Epidermal melanocyte (primary cell): ENCODE data around the gene TTC4.

Experiments
- DNase-seq: peaks from one replicate; pipeline ENCODE4 v3.0.0; 2011; ENCODE audit warnings: low spot score; ENCODE audit not compliant: insufficient read length

The TTC4 gene

DNA sequence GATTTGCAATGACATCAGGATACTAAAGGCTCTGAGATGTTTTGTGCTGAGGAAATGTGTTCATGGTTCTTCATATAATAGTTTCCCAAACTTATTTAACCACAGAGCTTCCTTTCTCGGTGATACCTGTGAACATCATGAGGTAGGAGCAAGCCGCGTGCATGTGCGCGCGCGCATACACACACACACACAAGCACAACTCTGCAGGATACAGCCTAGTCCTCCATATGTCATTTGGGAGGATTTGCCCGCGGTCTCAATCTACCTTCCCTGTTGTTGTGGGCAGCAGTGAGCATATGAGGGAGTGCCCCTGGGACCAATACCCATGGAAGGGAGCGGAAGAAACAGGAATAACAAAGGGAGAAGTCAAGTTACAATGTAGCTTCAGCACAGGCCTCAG is 12.2 kb upstream of the TTC4 start:
- DNase-seq, result no peak

DNA sequence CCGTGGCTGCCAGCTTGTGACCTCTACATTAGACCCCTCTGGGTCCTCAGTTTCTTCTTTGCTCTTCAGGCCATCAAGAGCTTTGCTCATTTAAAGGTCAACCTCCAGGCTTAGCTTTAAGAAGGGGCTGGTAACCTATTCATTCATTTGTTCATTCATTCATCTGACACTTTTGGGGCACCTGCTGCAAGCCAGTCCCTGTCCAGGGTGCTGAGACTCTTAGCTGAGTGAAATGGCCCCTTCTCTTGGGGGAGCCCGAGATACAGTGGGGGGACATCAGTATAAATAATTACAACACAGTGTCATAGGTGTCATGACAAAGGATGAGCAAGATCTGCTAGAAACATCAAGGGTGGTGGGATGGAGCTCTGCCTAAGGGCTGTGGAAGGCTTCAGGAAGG is 10.5 kb upstream of the TTC4 start:
- DNase-seq, result no peak

DNA sequence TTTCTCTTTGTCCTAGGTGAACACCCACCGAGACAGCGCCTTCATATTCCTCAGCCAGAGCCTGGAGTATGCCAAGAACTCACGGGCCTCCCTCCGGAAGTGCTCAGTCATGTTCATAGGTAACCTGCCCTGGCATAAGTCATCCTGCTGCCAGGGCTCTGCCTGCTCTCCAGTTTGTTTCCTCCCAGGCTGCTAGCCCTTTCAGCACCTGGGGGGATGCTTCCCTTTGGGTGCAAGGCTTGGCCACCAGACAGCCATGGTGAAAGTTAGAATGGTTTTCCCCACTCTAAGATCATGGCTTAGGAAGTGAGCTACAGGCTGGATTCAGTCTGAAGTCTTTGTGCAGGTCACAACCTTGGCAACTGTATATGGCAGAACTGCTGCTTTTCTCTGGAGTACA is 9.2 kb upstream of the TTC4 start:
- DNase-seq, result no peak

DNA sequence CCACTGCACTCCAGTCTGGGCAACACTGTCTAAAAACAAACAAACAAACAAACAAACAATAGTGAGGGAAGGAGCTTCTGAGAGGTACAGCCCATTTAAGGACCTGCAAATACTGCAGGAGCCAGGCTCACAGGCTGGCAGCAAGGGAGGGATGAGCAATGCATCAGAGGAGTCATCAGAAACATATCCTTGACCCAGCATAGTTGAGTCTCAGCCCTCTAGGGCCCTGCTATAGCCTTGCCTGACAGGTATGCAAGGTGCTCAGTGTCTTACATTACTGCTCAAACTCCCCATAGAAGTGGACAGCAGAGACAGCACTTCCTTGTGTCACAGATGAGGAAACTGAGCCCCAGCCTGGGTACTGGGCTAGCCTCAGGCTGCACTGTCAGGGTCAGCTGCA is 7.3 kb upstream of the TTC4 start:
- no peak for DNase-seq

DNA sequence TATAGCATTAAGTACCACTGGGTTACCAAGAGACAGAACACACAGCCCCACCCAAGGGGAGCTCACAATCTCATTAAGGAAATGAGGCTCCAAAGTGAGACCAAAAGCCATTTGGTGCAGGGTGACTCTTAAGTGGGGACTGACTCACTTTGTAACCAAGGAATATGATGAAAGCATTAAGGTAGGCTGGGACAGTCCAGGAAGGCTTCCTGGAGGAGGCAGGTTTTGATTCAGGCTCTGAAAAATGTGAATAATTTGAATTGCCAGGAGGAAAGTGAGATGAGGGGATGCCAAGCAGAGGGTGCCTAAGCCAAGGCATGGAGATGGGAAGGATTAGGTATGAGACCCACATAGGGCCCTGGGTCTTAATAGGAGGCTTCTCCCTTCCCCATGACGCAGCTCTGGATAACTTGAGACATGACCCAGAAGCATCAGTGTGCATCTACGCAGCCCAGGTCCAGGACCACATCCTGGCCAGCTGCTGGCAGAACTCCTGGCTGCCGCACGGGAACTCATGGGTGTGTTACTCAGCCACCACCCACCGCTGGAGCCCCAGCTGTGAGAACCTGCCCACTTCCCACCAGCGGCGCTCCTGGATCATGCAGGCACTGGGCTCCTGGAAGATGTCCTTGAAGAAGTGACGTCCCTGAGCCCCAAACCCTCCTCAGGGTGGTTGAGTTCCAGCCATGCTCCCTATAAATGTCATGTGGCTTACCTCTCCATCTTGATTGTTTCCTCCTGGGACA is 5.9 kb upstream of the TTC4 start:
- no peak for DNase-seq

DNA sequence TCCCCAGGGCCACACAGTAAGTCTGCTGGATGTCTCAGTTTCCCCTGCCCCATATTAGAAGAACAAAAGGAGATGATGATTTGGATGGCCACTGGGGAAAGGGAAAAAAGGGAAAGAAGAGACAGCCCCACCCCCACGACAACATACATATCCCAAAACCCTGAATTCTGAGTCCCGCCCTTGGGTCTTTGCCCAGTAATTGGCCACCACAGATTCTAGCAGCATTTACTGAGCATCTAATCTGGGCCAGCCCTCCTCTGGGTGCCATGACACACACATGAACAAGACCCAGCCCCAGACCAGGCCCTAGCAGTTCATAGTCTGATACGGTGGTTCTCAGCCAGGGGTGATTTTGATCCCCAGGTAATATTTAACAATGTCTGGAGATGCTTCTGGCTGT is 5.2 kb upstream of the TTC4 start:
- DNase-seq, result no peak

DNA sequence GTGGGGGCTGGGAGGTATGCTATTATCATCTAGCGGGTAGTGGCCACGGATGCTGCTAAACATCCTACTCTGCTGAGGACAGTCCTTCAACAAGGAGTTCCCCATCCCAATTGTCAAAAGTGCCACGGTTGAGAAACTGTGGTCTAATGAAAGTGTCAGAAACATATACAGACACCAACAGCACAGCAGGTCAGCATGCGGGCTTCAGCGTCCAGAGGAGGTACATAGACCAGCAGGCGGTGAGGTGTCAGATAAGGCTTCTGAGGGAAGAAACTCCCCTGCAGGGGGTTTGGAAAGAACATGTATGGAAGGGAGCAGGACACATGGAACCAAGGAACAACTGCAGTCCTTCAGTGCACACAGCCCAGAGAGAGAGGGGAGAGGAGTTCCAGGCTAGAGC is 4.8 kb upstream of the TTC4 start:
- no peak for DNase-seq

DNA sequence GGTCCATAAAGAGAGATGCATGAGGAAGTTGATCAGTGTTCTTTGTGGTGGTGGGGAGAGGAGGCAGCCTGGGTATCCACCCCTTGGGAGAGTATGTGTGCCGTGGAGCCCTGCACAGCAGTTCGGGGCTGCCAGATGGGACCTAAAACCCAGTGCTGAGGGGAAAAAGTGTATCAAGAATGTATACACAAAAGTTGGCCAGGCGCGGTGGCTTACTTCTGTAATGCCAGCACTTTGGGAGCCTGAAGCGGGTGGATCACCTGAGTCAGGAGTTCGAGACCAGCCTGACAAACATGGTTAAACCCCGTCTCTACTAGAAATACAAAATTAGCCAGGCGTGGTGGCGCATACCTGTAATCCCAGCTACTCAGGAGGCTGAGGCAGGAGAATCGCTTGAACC is 4.1 kb upstream of the TTC4 start:
- no peak for DNase-seq

DNA sequence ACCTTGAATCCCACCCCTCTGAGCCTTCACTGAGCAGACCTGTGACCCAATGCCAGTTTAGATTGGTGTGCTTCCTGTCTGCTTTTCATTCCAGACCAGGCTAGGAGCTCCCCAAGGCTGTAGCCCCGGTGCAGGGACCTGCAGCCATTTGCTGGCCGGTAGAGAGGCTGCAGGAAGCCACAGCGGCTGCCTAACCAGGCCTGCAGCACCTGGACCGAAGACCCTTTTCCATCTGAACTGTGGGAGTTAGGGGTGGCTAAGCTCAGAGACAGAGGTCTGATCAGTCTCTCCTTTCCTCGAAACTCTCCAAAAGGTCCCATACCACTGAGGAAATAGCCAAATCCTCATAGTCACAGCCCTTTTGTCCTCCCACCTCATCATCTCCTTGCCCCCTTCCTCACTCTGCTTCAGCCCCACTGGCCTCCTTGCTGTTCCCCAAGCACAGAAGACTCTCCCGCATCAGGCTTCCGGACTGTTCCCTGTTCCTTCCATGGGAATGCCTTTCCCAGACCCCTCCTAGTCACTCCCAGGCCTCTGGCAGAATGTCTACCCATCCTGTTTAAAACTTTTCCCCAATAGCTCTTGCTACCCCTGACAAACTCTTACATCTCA is 674 bp upstream of the TTC4 start:
- no peak for DNase-seq

DNA sequence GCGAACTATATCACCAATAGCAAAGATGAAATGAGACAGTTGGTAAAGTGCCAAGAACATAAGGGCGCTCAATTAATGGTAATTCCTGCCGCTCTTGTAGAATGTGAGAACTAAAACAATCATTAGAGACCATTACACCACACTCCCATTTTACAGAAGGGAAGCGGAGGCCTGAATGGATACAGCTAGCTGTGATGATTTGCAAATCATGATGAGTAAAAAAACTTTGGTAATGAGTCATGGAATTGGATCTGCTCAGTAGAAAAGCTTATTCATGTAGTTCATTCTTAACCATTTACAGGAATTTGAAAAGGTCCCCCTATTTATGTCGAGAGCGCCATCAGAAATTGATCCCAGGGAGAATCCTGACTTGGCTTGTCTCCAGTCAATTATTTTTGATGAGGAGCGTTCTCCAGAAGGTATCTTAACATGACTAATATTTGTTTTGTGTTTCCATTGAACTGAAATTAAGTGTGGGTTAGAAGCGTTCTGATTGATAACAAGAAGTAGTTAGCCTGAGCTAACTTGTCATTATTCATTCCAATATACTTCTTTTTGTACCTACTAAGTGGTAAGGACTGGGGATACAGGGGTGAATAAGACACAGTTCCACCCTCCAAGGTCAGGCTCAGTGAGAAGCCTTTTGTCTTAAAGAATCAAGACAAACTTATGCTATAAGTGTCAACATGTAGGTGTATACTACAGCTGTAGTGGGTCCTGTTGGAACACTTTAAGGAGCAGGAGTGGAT is 812 bp downstream of the TTC4 start:
- DNase-seq, result no peak

DNA sequence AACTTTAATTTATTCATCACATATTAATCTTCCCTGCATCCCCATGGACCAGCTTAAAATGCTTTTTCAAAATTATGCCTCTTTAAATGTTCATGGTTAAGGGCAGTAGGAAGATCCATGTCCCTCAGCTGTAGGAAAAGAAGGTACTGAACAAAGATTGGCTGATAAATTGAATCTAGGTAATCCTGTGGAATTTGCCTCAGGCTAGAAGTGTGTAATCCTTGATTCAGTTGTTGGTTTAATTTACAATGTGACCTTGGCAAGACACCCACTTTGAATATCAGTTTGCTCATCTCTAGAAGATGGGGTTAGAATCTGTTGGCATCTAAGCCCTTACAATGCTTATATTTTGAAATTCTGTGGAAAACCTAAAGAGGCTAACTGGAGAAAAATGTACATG is 6.1 kb downstream of the TTC4 start:
- no peak for DNase-seq

DNA sequence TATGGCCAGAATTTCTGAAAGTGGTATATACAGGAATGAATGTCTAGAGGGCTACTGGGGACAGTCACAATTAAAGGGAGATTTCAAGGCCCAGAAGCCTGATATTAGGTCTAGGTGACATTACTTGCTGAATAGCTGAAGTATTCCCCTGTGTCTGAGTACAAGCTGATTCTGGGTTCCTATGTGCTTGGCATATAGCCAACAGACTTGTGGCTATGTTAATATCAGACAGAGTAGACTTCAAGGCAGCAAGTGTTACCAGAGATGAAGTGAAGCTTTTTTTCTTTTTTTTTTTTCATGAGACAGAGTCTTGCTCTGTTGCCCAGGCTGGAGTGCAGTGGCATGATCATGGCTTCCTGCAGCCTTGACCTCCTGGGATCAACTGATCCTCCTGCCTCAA is 8.3 kb downstream of the TTC4 start:
- no peak for DNase-seq

DNA sequence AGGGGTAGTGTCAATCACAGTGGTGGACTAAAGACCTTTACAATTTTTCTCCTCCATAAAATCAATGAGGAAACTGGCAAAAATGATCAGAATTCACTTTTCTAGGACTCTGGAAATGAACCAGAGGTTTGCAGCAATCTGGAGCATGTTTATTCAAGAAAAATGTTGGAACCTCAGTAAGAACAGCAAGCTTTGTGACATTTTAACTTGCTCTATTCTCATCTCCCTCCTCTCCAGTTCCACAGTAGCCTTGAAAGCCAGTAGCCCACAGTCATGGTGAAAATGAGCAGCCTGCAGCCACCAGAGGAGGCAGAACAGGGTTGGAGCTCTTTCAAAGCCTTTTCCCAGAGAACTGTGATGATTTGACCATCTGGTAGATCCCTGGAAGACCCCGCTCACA is 9.1 kb downstream of the TTC4 start:
- no peak for DNase-seq

DNA sequence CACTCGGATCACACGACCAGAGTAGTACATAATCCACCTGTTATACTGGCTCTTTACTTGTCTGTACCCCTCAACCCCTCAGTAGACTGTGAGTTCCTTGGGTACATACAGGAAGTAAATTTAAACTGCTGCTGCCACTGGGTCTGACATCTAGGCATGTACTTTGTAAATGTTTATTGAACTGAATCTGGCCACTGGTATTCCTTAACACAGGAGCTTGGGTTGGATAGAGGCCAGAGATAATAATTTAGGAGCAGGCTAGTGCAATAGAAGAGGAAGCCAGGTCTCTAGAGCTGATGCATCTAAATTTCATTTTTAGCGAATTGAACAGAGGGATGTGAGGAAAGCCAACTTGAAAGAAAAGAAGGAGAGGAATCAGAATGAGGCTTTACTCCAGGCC is 12.4 kb downstream of the TTC4 start:
- DNase-seq, result no peak

DNA sequence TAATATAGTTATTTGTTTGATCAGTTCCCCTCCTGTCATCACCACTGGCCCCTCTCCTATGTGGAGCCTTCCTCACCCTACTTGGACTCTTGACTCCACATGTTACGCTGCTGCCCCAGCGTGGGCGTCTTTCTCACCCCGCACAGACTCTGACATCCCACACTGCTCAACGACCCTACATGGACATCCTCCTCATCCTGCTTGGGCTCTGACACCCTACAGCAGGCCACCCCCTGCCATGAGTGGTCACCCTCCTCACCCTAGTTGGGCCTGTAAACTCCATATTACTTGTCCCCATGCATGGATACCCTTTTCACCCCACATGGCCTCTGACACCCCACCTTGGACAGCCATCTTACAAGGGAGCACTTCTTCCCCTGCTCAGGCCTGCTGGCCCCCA is 21.0 kb downstream of the TTC4 start:
- no peak for DNase-seq

DNA sequence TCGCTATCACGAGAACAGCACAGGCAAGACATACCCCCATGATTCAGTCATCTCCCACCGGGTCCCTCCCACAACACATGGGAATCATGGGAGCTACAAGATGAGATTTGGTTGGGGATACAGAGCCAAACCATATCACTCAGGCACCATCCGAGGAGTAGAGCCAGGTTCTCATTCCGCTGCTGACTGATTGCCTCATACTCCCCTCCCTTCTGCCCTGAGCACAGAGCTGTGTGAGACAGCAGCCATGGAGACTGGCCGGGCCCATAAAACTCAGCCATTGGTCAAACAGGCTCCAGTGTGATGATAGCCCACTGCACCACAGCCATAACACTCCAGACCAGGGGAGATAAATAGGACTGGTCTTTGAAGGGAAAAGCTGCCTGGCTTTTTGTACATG is 22.6 kb downstream of the TTC4 start:
- DNase-seq, result no peak

DNA sequence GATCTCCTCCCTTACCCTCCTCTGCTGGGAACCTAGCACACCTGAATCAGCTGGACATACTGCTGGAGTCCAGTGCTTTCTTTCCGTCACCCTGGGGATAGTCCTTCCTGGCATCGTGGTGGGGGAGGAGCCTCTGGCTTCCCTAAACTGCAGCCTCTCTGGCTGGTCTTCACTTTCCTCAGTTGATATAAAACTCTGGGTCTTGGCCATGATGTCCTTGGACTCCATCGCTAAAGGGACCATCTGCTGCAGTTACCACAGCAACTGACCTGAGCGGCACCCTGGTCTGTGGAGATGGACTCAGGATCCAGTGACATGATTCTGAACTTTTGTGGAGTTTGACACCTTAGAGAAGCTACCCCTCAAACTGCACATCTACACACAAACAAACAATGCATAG is 25.9 kb downstream of the TTC4 start:
- no peak for DNase-seq

DNA sequence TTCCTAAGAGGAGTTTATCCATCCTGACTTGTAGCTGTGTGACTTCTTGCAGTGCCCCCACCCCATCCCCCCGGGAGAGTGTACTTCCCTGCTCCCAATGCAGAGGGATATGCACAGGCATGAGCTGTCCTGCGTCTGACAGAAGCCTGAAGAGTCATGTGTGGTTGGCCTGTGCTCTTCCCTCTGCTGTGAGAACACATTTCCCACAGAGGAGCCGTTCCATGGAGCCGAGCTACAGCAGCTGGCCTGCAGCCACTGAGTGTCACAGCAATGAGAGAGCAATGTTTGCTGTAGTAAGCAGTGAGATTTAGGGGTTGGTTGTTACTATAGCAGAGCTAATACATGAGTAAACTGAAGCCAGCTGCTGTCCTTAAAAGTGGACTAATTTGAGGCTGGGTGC is 26.6 kb downstream of the TTC4 start:
- no peak for DNase-seq

DNA sequence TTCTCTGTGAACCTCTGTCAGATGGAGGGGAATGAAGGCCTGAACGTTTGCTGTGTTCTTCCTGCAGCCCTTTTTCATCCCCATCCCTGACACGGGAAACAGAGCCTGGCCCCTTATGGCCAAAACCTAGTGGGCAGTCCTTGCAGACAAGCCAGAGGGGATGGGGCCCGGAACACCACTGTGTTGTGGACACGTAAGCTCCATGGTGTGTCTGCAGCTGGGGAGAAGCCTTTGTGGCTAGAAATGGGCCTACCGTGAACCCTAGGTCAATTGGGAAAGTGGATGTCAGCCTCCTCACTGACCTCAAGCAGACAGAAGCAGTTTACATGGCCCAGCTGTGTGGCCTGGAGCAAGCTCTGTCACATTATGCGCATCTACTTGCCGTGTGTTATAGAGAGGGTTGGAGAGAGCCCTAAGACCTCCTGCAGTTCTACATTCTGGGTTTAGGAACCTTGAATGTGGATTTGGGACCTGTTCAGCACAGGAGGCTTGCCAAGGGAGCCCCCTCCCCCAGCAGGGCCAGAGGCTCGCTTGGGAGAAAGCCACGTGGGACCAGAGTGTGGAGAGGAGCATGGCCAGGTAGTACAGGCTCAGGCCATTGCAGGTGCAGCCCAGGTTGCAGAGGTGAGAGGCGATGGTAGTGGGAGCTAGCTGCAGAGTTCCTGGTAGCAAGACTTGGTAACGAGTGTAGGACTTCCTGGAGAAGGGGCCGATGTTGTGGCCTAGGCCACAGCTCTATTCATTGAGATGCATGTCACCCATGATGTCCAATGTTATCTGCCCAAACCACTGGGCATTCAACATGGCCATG is 28.0 kb downstream of the TTC4 start:
- DNase-seq, result no peak

DNA sequence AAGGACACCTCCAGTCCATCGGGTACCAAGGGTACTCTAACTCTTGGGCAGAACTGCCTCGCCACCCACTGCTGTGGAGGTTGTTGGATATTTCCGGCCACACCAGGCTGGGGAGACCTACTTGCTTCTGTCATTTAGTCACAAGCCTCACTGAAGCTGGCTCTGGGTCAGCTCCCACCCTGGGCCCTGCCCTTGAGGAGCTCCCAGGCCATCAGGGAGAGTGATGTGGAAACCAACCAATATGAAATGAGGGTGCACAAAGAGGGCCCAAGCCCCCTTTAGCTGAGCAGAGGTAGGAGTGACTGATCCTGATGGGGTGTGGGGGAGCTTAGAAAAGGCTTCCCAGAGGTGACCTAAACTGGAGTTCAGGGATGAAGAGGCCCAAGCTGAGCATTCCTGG is 29.0 kb downstream of the TTC4 start:
- no peak for DNase-seq

DNA sequence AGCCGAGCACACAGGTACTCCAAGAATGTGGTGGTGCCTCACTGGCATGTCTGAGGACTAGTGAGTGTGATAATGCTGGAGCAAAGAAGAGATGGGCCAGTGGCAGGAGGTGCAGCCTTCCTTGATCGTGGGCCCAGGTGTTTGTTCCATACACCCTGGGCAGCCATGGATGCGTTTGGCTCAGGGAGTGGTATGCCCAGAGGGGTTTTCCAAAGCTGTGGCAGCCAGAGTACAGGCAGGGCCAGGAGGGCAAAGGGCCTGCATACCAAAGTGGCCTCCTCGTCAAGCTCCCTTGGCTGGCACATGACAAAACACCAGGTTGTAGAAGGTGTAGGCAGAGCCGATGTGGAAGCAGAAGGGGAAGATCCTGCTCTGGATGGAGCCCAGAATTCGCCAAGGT is 29.6 kb downstream of the TTC4 start:
- DNase-seq, result no peak

DNA sequence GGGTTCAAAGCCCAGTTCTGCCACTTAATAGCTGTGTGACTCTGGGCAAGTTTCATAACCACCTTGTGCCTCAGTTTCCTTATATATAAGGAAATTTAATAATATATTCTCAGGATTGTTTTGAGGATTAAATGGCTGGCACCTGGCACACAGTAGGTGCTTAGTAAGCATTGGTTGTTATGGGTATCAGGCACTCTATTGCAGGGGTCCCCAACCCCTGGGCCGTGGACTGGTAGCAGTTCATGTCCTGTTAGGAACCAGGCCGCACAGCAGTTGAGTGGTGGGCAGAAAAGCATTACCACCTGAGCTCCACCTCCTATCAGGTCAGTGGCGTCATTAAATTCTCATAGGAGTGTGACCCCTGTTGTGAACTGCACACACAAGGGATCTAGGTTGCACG is 30.2 kb downstream of the TTC4 start:
- no peak for DNase-seq
